H1 (cell line): ENCODE data around the gene NEU2. TPM values are rescaled to one million over a fixed set of nuclear protein-coding genes. Genes with fewer than 3 reads are reported as not detected.

Experiments used
- CTCF ChIA-PET: fragments of 300-600 bp; sonication (Branson Sonifier 250); formaldehyde crosslinking; loops from one replicate; lab custom pipeline; 2021; ENCODE audit not compliant: partially characterized antibody; lab: Charles Lee
- POLR2A ChIA-PET: fragments of 300-600 bp; sonication (Branson Sonifier 250); formaldehyde crosslinking; loops from one replicate; lab custom pipeline; 2021; ENCODE audit warnings: inconsistent platforms; ENCODE audit not compliant: partially characterized antibody; lab: Charles Lee
- DNase-seq, 2 experiments: peaks; one replicate each; pipeline versions ENCODE4 v3.0.0 to v3.0.0-alpha.2; 2010 to 2022; ENCODE audit warnings: low spot score in 2 of 2, low read depth in 1 of 2, mixed read lengths in 1 of 2
- FAIRE-seq: peaks from 2 replicates; lab custom pipeline; 2011; peaks lifted over from hg19 to GRCh38; lab: Jason Lieb, UNC
- H2AFZ ChIP-seq: 2 replicates; pipeline ENCODE4 v1.8.1; 2012; ENCODE audit warnings: low read length, inconsistent platforms
- H2AK5ac ChIP-seq: 2 replicates; pipeline ENCODE4 v1.6.1; 2013; ENCODE audit warnings: low read depth, low read length
- H2BK120ac ChIP-seq: replicated peaks from 2 replicates; pipeline ENCODE3; 2013; ENCODE audit warnings: low read depth, low read length, inconsistent platforms
- H2BK12ac ChIP-seq: 2 replicates; pipeline ENCODE4 v1.6.1; 2013; ENCODE audit warnings: low read depth, low read length
- H2BK15ac ChIP-seq: 2 replicates; pipeline ENCODE4 v1.6.1; 2013; ENCODE audit warnings: low read length
- H2BK20ac ChIP-seq: 2 replicates; pipeline ENCODE4 v1.6.1; 2013; ENCODE audit warnings: low read length
- H2BK5ac ChIP-seq: 2 replicates; pipeline ENCODE4 v1.6.1; 2013; ENCODE audit warnings: low read depth, low read length
- H3K14ac ChIP-seq: 2 replicates; pipeline ENCODE4 v1.6.1; 2013; ENCODE audit warnings: inconsistent platforms; ENCODE audit not compliant: insufficient read length
- H3K18ac ChIP-seq: 2 replicates; pipeline ENCODE4 v1.6.1; 2013; ENCODE audit warnings: low read length; ENCODE audit errors: extremely low read depth
- H3K23ac ChIP-seq: 2 replicates; pipeline ENCODE4 v1.6.1; 2013; ENCODE audit warnings: inconsistent platforms; ENCODE audit not compliant: insufficient read length
- H3K23me2 ChIP-seq: 2 replicates; pipeline ENCODE4 v1.6.1; 2013; ENCODE audit warnings: low read depth, low read length
- H3K27ac ChIP-seq: 2 replicates; pipeline ENCODE4 v1.6.1; 2011; ENCODE audit warnings: low read depth, low read length, inconsistent platforms
- H3K27me3 ChIP-seq, 4 experiments: replicated peaks in 1 of 4; 1 replicate in 1 of 4; 2 replicates in 3 of 4; pipeline versions ENCODE4 v1.6.1 to v1.8.1; 2011 to 2013; ENCODE audit warnings: low read length in 3 of 4, mild to moderate bottlenecking in 3 of 4, inconsistent platforms in 2 of 4, mixed read lengths in 2 of 4, moderate library complexity in 1 of 4; ENCODE audit not compliant: control insufficient read depth in 3 of 4, insufficient read depth in 3 of 4; ENCODE audit errors: extremely low read depth in 1 of 4
- H3K36me3 ChIP-seq, 4 experiments: 2 replicates each; pipeline versions ENCODE4 v1.6.1 to v1.8.1; 2011 to 2013; ENCODE audit warnings: mild to moderate bottlenecking in 4 of 4, low read length in 3 of 4, moderate library complexity in 2 of 4, control low read depth in 1 of 4, inconsistent platforms in 1 of 4; ENCODE audit not compliant: insufficient read depth in 4 of 4, control insufficient read depth in 2 of 4
- H3K4ac ChIP-seq: replicated peaks from 2 replicates; pipeline ENCODE3; 2013; ENCODE audit warnings: low read length, low read depth, mixed read lengths, inconsistent platforms; ENCODE audit not compliant: insufficient read length
- H3K4me1 ChIP-seq, 4 experiments: replicated peaks in 1 of 4; 1 replicate in 1 of 4; 2 replicates in 3 of 4; pipeline versions ENCODE4 v1.6.1 to v1.8.1; 2011 to 2013; ENCODE audit warnings: low read length in 3 of 4, inconsistent platforms in 2 of 4, mixed read lengths in 1 of 4; ENCODE audit not compliant: insufficient read depth in 4 of 4, control insufficient read depth in 3 of 4
- H3K4me2 ChIP-seq, 2 experiments: 2 replicates each; pipeline versions ENCODE4 v1.6.1 to v1.8.1; 2011 to 2013; ENCODE audit warnings: low read depth in 2 of 2, low read length in 2 of 2, control low read depth in 1 of 2, inconsistent platforms in 1 of 2, mild to moderate bottlenecking in 1 of 2; ENCODE audit not compliant: insufficient read depth in 1 of 2
- H3K4me3 ChIP-seq, 4 experiments: fragments of 200-600, 300-600 bp in 1 of 4; sonication (generic), shearing (Covaris generic), sonication (Bioruptor Twin) in 1 of 4; 2 replicates each; pipeline versions ENCODE4 v1.5.1 to v1.8.1; 2011 to 2016; ENCODE audit warnings: low read length in 4 of 4, low read depth in 3 of 4, control low read depth in 2 of 4, inconsistent platforms in 2 of 4, mild to moderate bottlenecking in 2 of 4, mixed read lengths in 1 of 4, moderate library complexity in 1 of 4; ENCODE audit not compliant: insufficient read depth in 2 of 4; ENCODE audit errors: extremely low read depth in 1 of 4
- H3K56ac ChIP-seq: replicated peaks from 2 replicates; pipeline ENCODE3; 2013; ENCODE audit warnings: low read depth, mild to moderate bottlenecking, mixed read lengths, low read length, inconsistent platforms; ENCODE audit not compliant: insufficient read length
- H3K79me1 ChIP-seq: 2 replicates; pipeline ENCODE4 v1.6.1; 2013; ENCODE audit warnings: low read depth, low read length, control low read depth
- H3K79me2 ChIP-seq, 2 experiments: 2 replicates each; pipeline versions ENCODE4 v1.6.1 to v1.8.1; 2012 to 2013; ENCODE audit warnings: low read length in 2 of 2, mild to moderate bottlenecking in 2 of 2, inconsistent platforms in 1 of 2; ENCODE audit not compliant: insufficient read depth in 2 of 2, control insufficient read depth in 1 of 2
- H3K9ac ChIP-seq, 4 experiments: replicated peaks in 1 of 4; 1 replicate in 1 of 4; 2 replicates in 3 of 4; pipeline versions ENCODE4 v1.6.1 to v1.8.1; 2011 to 2013; ENCODE audit warnings: low read depth in 3 of 4, low read length in 3 of 4, control low read depth in 2 of 4, mild to moderate bottlenecking in 2 of 4, moderate library complexity in 2 of 4, inconsistent platforms in 1 of 4; ENCODE audit errors: extremely low read depth in 1 of 4
- H3K9me3 ChIP-seq, 2 experiments: 2 replicates each; pipeline versions ENCODE4 v1.6.1 to v1.8.1; 2012 to 2013; ENCODE audit warnings: mild to moderate bottlenecking in 2 of 2, moderate library complexity in 2 of 2, control low read depth in 1 of 2, inconsistent platforms in 1 of 2, low read depth in 1 of 2, low read length in 1 of 2, mixed read lengths in 1 of 2; ENCODE audit not compliant: insufficient read depth in 2 of 2
- H4K20me1 ChIP-seq, 2 experiments: replicated peaks in 1 of 2; 2 replicates each; pipeline versions ENCODE3 to v1.8.1; 2011 to 2013; ENCODE audit warnings: inconsistent platforms in 2 of 2, low read length in 2 of 2, mild to moderate bottlenecking in 1 of 2; ENCODE audit not compliant: insufficient read depth in 2 of 2, control insufficient read depth in 1 of 2
- H4K5ac ChIP-seq: 2 replicates; pipeline ENCODE4 v1.6.1; 2013; ENCODE audit warnings: low read length, low read depth, mixed read lengths, inconsistent platforms; ENCODE audit not compliant: insufficient read length
- H4K8ac ChIP-seq: 2 replicates; pipeline ENCODE4 v1.8.0; 2013; ENCODE audit warnings: mild to moderate bottlenecking, moderate library complexity, low read length, inconsistent platforms; ENCODE audit not compliant: insufficient read depth; ENCODE audit errors: extremely low read depth
- H4K91ac ChIP-seq: replicated peaks from 2 replicates; pipeline ENCODE3; 2013; ENCODE audit warnings: low read length, mixed read lengths, inconsistent platforms; ENCODE audit not compliant: insufficient read length
- CHD2 ChIP-seq: IDR thresholded peaks from 2 replicates; pipeline ENCODE4 v1.6.1; 2012; ENCODE audit warnings: low read length, improper control_type of control experiment
- EGR1 ChIP-seq: IDR thresholded peaks from 2 replicates; pipeline ENCODE4 v1.6.1; 2011; ENCODE audit warnings: low read depth, low read length, borderline replicate concordance
- JUND ChIP-seq: IDR thresholded peaks from 2 replicates; pipeline ENCODE4 v1.6.1; 2011; ENCODE audit warnings: mild to moderate bottlenecking, improper control_type of control experiment, low read length
- KDM5A ChIP-seq: fragments of 200-600 bp; IDR thresholded peaks from 2 replicates; pipeline ENCODE4 v1.7.1; 2012; ENCODE audit warnings: mild to moderate bottlenecking, low read length, inconsistent platforms, mixed read lengths
- NRF1 ChIP-seq: IDR thresholded peaks from 2 replicates; pipeline ENCODE4 v1.6.1; 2011; ENCODE audit warnings: mild to moderate bottlenecking, low read depth, low read length, improper control_type of control experiment
- POLR2A ChIP-seq, 2 experiments: IDR thresholded peaks; 1 replicate in 1 of 2; 2 replicates in 1 of 2; pipeline ENCODE4 v1.6.1; 2011; ENCODE audit warnings: low read depth in 2 of 2, low read length in 2 of 2, mild to moderate bottlenecking in 2 of 2; ENCODE audit errors: control extremely low read depth in 1 of 2
- POLR2AphosphoS5 ChIP-seq: IDR thresholded peaks from 2 replicates; pipeline ENCODE4 v1.6.1; 2011; ENCODE audit warnings: low read depth, low read length
- POU5F1 ChIP-seq: IDR thresholded peaks from 2 replicates; pipeline ENCODE4 v1.6.1; 2011; ENCODE audit warnings: low read depth, mild to moderate bottlenecking, low read length, moderate library complexity
- RBBP5 ChIP-seq: IDR thresholded peaks from 2 replicates; pipeline ENCODE4 v1.7.1; 2012; ENCODE audit warnings: low read depth, mild to moderate bottlenecking, inconsistent platforms, low read length, moderate library complexity, borderline replicate concordance
- RXRA ChIP-seq: IDR thresholded peaks from 2 replicates; pipeline ENCODE4 v1.6.1; 2011; ENCODE audit warnings: low read depth, mild to moderate bottlenecking, low read length, moderate library complexity; ENCODE audit not compliant: insufficient read depth
- SP1 ChIP-seq: IDR thresholded peaks from 2 replicates; pipeline ENCODE4 v1.6.1; 2011; ENCODE audit warnings: low read depth, low read length
- SP2 ChIP-seq: IDR thresholded peaks from 2 replicates; pipeline ENCODE4 v1.6.1; 2012; ENCODE audit warnings: mild to moderate bottlenecking, low read length, inconsistent platforms
- SUZ12 ChIP-seq: fragments of 200-600 bp; sonication (generic); IDR thresholded peaks from 2 replicates; pipeline ENCODE4 v1.6.1; 2012; ENCODE audit warnings: mild to moderate bottlenecking, inconsistent platforms, low read length, moderate library complexity, mixed read lengths
- TAF1 ChIP-seq: IDR thresholded peaks from 2 replicates; pipeline ENCODE4 v1.6.1; 2011; ENCODE audit warnings: mild to moderate bottlenecking, low read depth, low read length
- WGBS, 2 experiments: shearing (Covaris generic) in 1 of 2; methylation state at CpG; one replicate each; pipeline versions ENCODE4 v1.1.6 to v1.1.7; 2013 to 2015; ENCODE audit warnings: low lambda C conversion rate in 2 of 2, mixed read lengths in 2 of 2, inconsistent platforms in 1 of 2, low coverage in 1 of 2, missing lambda C conversion rate in 1 of 2; ENCODE audit not compliant: insufficient replicate concordance in 2 of 2, insufficient coverage in 1 of 2, insufficient read length in 1 of 2; ENCODE audit errors: extremely low coverage in 1 of 2, missing lambda C conversion rate in 1 of 2; 5-methylcytosine and 5-hydroxymethylcytosine counted together
- polyA plus RNA-seq, 7 experiments: library from polyadenylated mRNA; depleted of rRNA in 3 of 7; stranded (reverse) in 5 of 7; unstranded in 2 of 7; fragments of >200 nt in 5 of 7; fragments of 200-250 nt in 2 of 7; gene quantifications; 1 replicate in 5 of 7; 2 replicates in 1 of 7; 4 replicates in 1 of 7; pipeline versions ENCODE4 v1.2.1 to v1.2.3, GENCODE V29; 2011 to 2013; ENCODE audit warnings: missing spikeins in 2 of 7, mixed read lengths in 2 of 7
- total RNA-seq: library from RNA; stranded (reverse); fragmentation: NEBNext Ultra II Directional; extraction: Animal tissue kit (Norgen Biotek cat#: 25700); gene quantifications from 2 replicates; pipeline ENCODE4 v1.2.1, GENCODE V29; 2021

Gene NEU2
- total and polyA plus RNA-seq, 2 of the 8 experiments (the other 6 are each of a cell fraction or from before 2014, with no cell fraction given) = 0.12 TPM; not detected in 1

- H3K27ac ChIP-seq = no peak overlapping the region
- H3K23me2 ChIP-seq = peaks cover 8% of the 10 kb centered on the region
- no peak overlapping the region for H3K4me2 ChIP-seq
- peaks cover 0 to 4% of the 10 kb centered on the region in 2 experiments for H4K20me1 ChIP-seq
- no peak overlapping the region for H2BK12ac ChIP-seq
- H4K5ac ChIP-seq = no peak overlapping the region
- H3K9me3 ChIP-seq = peaks cover 0 to 8% of the 10 kb centered on the region in 2 experiments; a peak in 2 of 4 replicates
- no peak overlapping the region for H4K8ac ChIP-seq
- H2AFZ ChIP-seq = no peak overlapping the region
- no peak overlapping the region for H3K23ac ChIP-seq
- H4K91ac ChIP-seq = no peak overlapping the region
- FAIRE-seq (no peak), DNase-seq (no peak)
- H2BK20ac ChIP-seq = no peak overlapping the region
- no peaks in the 10 kb centered on the region; a peak in 1 of 7 replicates for H3K27me3 ChIP-seq
- H3K56ac ChIP-seq = no peak overlapping the region
- ChIA-PET POLR2A (interaction anchor here (1.0 kb wide), 1 partner anchor 21 kb away, joined by 3 read pairs; the partner anchor contains the start of gene INPP5D), CTCF (interaction anchor here (0.7 to 2.2 kb wide), 3 partner anchors 9 to 18 kb away, joined by 3 to 9 read pairs (median 7); no protein-coding TSS in a partner anchor)
- no peak overlapping the region for H3K9ac ChIP-seq
- H2BK15ac ChIP-seq = no peak overlapping the region
- no peaks in the 10 kb centered on the region for H3K4me1 ChIP-seq
- no peak overlapping the region for H2BK5ac ChIP-seq
- H3K79me1 ChIP-seq = peaks cover 2% of the 10 kb centered on the region; the same call in 1 of the 2 replicates
- no peak overlapping the region for H3K4me3 ChIP-seq
- no peaks in the 10 kb centered on the region for H3K79me2 ChIP-seq
- 87% methylated on average over 8 of the region's 8 CpGs; no CpG with 5 or more reads in 1 of the 2 experiments for WGBS, 2 experiments
- no peak overlapping the region for H3K14ac ChIP-seq
- H3K18ac ChIP-seq = no peak overlapping the region; the same call in 1 of the 2 replicates
- H3K4ac ChIP-seq = no peak overlapping the region
- no peak overlapping the region for H2BK120ac ChIP-seq
- H2AK5ac ChIP-seq = no peak overlapping the region
- H3K36me3 ChIP-seq = no peaks in the 10 kb centered on the region
- TF ChIP-seq POLR2AphosphoS5 (no peak), KDM5A (no peak), POLR2A (IDR thresholded peaks at IDR 0.05; ENCODE audit: control extremely low read depth in 1 of 2, low read depth in 2 of 2, low read length in 2 of 2) (no peak), TAF1 (no peak), SP1 (no peak), RBBP5 (no peak), SUZ12 (no peak), RXRA (no peak), NRF1 (no peak), JUND (no peak), EGR1 (no peak), POU5F1 (no peak), SP2 (no peak), CHD2 (no peak)
Observed at GRCh38 chr2:233039212-233039845, 6.9 kb downstream of the NEU2 start.
